ENCODE measurements around the gene METTL21C.

Gene METTL21C

GRCh38 chr13:102667911-102668310 is 26.9 kb downstream of the METTL21C start:
- no peak for TF ChIP-seq CREB1 (IDR thresholded peaks at IDR 0.05; ENCODE audit: low read depth)
- TF ChIP-seq, protein P1, sequence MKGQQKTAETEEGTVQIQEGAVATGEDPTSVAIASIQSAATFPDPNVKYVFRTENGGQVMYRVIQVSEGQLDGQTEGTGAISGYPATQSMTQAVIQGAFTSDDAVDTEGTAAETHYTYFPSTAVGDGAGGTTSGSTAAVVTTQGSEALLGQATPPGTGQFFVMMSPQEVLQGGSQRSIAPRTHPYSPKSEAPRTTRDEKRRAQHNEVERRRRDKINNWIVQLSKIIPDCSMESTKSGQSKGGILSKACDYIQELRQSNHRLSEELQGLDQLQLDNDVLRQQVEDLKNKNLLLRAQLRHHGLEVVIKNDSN (IDR thresholded peaks at IDR 0.05) = no peak
- TF ChIP-seq EGR1 (IDR thresholded peaks at IDR 0.05) = no peak
- TF ChIP-seq RAD21 (IDR thresholded peaks at IDR 0.05; ENCODE audit: low read depth) = no peak
- no peak for TF ChIP-seq ZBTB7A (IDR thresholded peaks at IDR 0.05; ENCODE audit: low read depth)
- TF ChIP-seq TCF12 (IDR thresholded peaks at IDR 0.05; ENCODE audit: low read depth) = no peak
- no peak for TF ChIP-seq REST (IDR thresholded peaks at IDR 0.05; ENCODE audit: low read depth)
- no peak for TF ChIP-seq NFIC (IDR thresholded peaks at IDR 0.05)

- TF ChIP-seq EP300 (IDR thresholded peaks at IDR 0.05; ENCODE audit: borderline replicate concordance) = no peak
- no peak for TF ChIP-seq RAD21 (IDR thresholded peaks at IDR 0.05; ENCODE audit: low read depth)
- TF ChIP-seq TCF12 (IDR thresholded peaks at IDR 0.05; ENCODE audit: low read depth) = no peak
Observed at GRCh38 chr13:102667023-102667422, 27.8 kb downstream of the METTL21C start.

DNA sequence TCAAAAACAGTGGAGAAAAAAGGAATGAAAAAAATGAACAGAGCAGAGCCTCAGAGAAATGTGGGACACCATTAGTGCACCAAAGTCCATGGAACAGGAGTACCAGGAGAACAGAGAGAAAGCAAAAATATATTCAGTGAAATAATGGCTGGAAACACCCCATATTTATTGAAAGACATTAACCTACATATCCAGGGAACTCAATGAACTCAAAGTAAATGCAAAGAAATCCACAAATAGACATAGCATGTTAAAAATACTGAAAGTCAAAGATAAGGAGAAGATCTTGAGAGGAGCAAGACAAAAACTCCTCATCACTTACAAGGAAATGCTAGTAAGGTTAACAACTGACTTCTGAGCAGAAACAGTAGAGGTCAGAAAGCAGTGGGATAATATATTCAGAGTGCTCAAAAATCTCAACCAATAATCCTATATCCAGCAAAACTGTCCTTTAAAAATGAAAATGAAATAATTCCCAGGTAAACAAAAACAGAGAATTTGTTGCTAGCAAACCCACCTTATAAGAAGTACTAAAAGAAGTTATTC is 35.6 kb downstream of the METTL21C start:
- TF ChIP-seq, protein P1 (IDR thresholded peaks at IDR 0.05) = no peak

- TF ChIP-seq NFIC (IDR thresholded peaks at IDR 0.05) = no peak
- TF ChIP-seq, protein P1 (IDR thresholded peaks at IDR 0.05) = no peak
- no peak for TF ChIP-seq REST (IDR thresholded peaks at IDR 0.05; ENCODE audit: low read depth)
- TF ChIP-seq CEBPB (IDR thresholded peaks at IDR 0.05) = no peak
- no peak for TF ChIP-seq TEAD4 (IDR thresholded peaks at IDR 0.05)
- TF ChIP-seq YY1 (IDR thresholded peaks at IDR 0.05; ENCODE audit: low read depth) = no peak
- no peak for TF ChIP-seq EGR1 (IDR thresholded peaks at IDR 0.05)
- TF ChIP-seq, protein P2, sequence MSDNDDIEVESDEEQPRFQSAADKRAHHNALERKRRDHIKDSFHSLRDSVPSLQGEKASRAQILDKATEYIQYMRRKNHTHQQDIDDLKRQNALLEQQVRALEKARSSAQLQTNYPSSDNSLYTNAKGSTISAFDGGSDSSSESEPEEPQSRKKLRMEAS (IDR thresholded peaks at IDR 0.05) = no peak
- no peak for TF ChIP-seq RAD21 (IDR thresholded peaks at IDR 0.05; ENCODE audit: low read depth)
- no peak for TF ChIP-seq EP300 (IDR thresholded peaks at IDR 0.05; ENCODE audit: borderline replicate concordance)
- TF ChIP-seq ZBTB7A (IDR thresholded peaks at IDR 0.05; ENCODE audit: low read depth) = no peak
- TF ChIP-seq TAF1 (IDR thresholded peaks at IDR 0.05; ENCODE audit: low read depth) = no peak
- TF ChIP-seq CREB1 (IDR thresholded peaks at IDR 0.05; ENCODE audit: low read depth) = no peak
- no peak for TF ChIP-seq FOXM1 (IDR thresholded peaks at IDR 0.05; ENCODE audit: borderline replicate concordance, low read depth)
- TF ChIP-seq TCF12 (IDR thresholded peaks at IDR 0.05; ENCODE audit: low read depth) = no peak
Observed at GRCh38 chr13:102658660-102659059, 36.2 kb downstream of the METTL21C start.

DNA sequence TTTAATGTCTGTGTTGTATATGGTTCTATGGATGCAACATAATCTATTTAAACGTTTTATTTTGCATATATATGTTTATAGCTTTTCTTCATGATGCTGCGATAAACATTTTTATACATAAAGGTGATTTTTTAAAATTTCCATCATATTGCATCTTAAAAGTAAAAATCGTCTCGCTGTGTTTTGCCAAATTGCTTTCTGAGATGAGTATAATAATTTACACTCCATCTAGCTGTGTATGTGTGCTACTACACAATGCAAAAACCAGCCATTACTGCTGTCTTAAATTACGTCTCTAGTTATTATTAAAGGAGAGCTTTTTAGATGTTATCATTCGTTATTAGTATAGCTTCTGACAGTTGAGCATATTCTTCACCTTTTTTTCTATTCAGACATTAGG is 37.2 kb downstream of the METTL21C start:
- TF ChIP-seq TAF1 (IDR thresholded peaks at IDR 0.05; ENCODE audit: low read depth) (no peak), NFIC (IDR thresholded peaks at IDR 0.05) (no peak), TCF12 (IDR thresholded peaks at IDR 0.05; ENCODE audit: low read depth) (no peak), RAD21 (IDR thresholded peaks at IDR 0.05; ENCODE audit: low read depth) (no peak), EGR1 (IDR thresholded peaks at IDR 0.05) (no peak), YY1 (IDR thresholded peaks at IDR 0.05; ENCODE audit: low read depth) (no peak), REST (IDR thresholded peaks at IDR 0.05; ENCODE audit: low read depth) (no peak), EP300 (IDR thresholded peaks at IDR 0.05; ENCODE audit: borderline replicate concordance) (no peak), FOXM1 (IDR thresholded peaks at IDR 0.05; ENCODE audit: borderline replicate concordance, low read depth) (no peak)
- TF ChIP-seq, protein P1 (IDR thresholded peaks at IDR 0.05) = no peak
- TF ChIP-seq, protein P2 (IDR thresholded peaks at IDR 0.05) = no peak
